GM12878 (cell line): ENCODE results near the gene ASB3.

Experiments used
- BACH1 ChIP-seq: fragments of 450-650 bp; IDR thresholded peaks from 2 replicates; pipeline ENCODE4 v1.6.1; 2017; ENCODE audit warnings: mild to moderate bottlenecking, borderline replicate concordance
- CBX5 ChIP-seq: sonication (generic); IDR thresholded peaks from 2 replicates; pipeline ENCODE4 v1.6.1; 2016; ENCODE audit warnings: low read depth, moderate library complexity, mild to moderate bottlenecking, inconsistent platforms
- CTCF ChIP-seq, 3 experiments: IDR thresholded peaks in 2 of 3; conservative IDR thresholded peaks in 1 of 3; 2 replicates each; pipeline ENCODE4 v1.5.1; 2011; ENCODE audit warnings: low read depth in 3 of 3, low read length in 3 of 3, mild to moderate bottlenecking in 3 of 3, control low read depth in 2 of 3, moderate library complexity in 2 of 3, inconsistent platforms in 1 of 3, mixed read lengths in 1 of 3; ENCODE audit not compliant: control insufficient read depth in 2 of 3, insufficient read depth in 1 of 3; ENCODE audit errors: extremely low read depth in 1 of 3
- HCFC1 ChIP-seq: fragments of 150-350 bp; IDR thresholded peaks from 2 replicates; pipeline ENCODE4 v1.6.1; 2014; ENCODE audit warnings: low read length
- NR2C2 ChIP-seq: IDR thresholded peaks from 2 replicates; pipeline ENCODE4 v1.6.1; 2011; ENCODE audit warnings: borderline replicate concordance, low read depth; ENCODE audit not compliant: control insufficient read depth, insufficient read length
- USF2 ChIP-seq: IDR thresholded peaks from 2 replicates; pipeline ENCODE4 v1.6.1; 2011; ENCODE audit warnings: low read depth, low read length, improper control_type of control experiment, borderline replicate concordance
- ZBTB40 ChIP-seq: fragments of 450-650 bp; IDR thresholded peaks from 2 replicates; pipeline ENCODE4 v1.6.1; 2016; ENCODE audit warnings: mild to moderate bottlenecking, moderate library complexity, borderline replicate concordance

- TF ChIP-seq NR2C2 (no peak), ZBTB40 (no peak), USF2 (no peak), CTCF (IDR thresholded peaks at IDR 0.05 in 2 of 3, conservative IDR thresholded peaks at IDR 0.05 in 1 of 3; ENCODE audit: control insufficient read depth in 2 of 3, extremely low read depth in 1 of 3, insufficient read depth in 1 of 3, low read depth in 3 of 3, low read length in 3 of 3) (no peak), BACH1 (no peak), CBX5 (no peak), HCFC1 (no peak)
Observed at GRCh38 chr2:53697686-53698085, 89.1 kb downstream of the ASB3 start.
